HepG2 (cell line): Measurements from ENCODE around the gene ZC3H18. TPM values are rescaled to one million over a fixed set of nuclear protein-coding genes. Genes with fewer than 3 reads are reported as not detected.
A peak's percentile ranks its signal among the peaks of the same experiment; 100 is the strongest.

Experiments
- ATF3 ChIP-seq: sonication (generic); formaldehyde crosslinking; IDR thresholded peaks from 2 replicates; pipeline ENCODE4 v1.4.0; 2020; ENCODE audit warnings: missing genetic modification reagents
- DMTF1 ChIP-seq: sonication (generic); formaldehyde crosslinking; IDR thresholded peaks from 2 replicates; pipeline ENCODE4 v1.4.0; 2020; ENCODE audit warnings: mild to moderate bottlenecking, missing genetic modification reagents
- ELF3 ChIP-seq: IDR thresholded peaks from 2 replicates; pipeline ENCODE4 v1.6.1; 2016; ENCODE audit warnings: missing genetic modification reagents, missing compliant biosample characterization
- HOXA5 ChIP-seq: sonication (generic); formaldehyde crosslinking; IDR thresholded peaks from 2 replicates; pipeline ENCODE4 v1.4.0; 2020; ENCODE audit warnings: missing genetic modification reagents
- LRRFIP1 ChIP-seq: sonication (generic); formaldehyde crosslinking; conservative IDR thresholded peaks from 2 replicates; pipeline ENCODE4 v1.4.0; 2020; ENCODE audit warnings: missing genetic modification reagents
- NR1H2 ChIP-seq: sonication (generic); formaldehyde crosslinking; IDR thresholded peaks from 2 replicates; pipeline ENCODE4 v1.8.1; 2022; ENCODE audit warnings: low read depth, missing genetic modification reagents, borderline replicate concordance
- PRDM10 ChIP-seq: sonication (generic); formaldehyde crosslinking; IDR thresholded peaks from 2 replicates; pipeline ENCODE4 v1.4.0; 2020; ENCODE audit warnings: low read depth, missing genetic modification reagents
- SKIL ChIP-seq: sonication (generic); formaldehyde crosslinking; IDR thresholded peaks from 2 replicates; pipeline ENCODE4 v1.8.0; 2022; ENCODE audit warnings: missing genetic modification reagents, mild to moderate bottlenecking, moderate library complexity, borderline replicate concordance
- SOX6 ChIP-seq, 2 experiments: fragments of 450-650 bp in 1 of 2; sonication (generic) in 1 of 2; formaldehyde crosslinking in 1 of 2; IDR thresholded peaks; 2 replicates each; pipeline versions ENCODE4 v1.4.0 to v1.6.1; 2017 to 2020; ENCODE audit warnings: antibody characterized with exemption in 1 of 2, mild to moderate bottlenecking in 1 of 2, missing genetic modification reagents in 1 of 2
- ZBTB44 ChIP-seq: sonication (generic); formaldehyde crosslinking; IDR thresholded peaks from 2 replicates; pipeline ENCODE4 v1.4.0; 2020; ENCODE audit warnings: missing genetic modification reagents
- ZIK1 ChIP-seq: sonication (generic); formaldehyde crosslinking; IDR thresholded peaks from 2 replicates; pipeline ENCODE4 v1.5.0; 2020; ENCODE audit warnings: mild to moderate bottlenecking, low read depth, missing genetic modification reagents, borderline replicate concordance
- ZNF432 ChIP-seq: sonication (generic); formaldehyde crosslinking; IDR thresholded peaks from 2 replicates; pipeline ENCODE4 v1.5.0; 2020; ENCODE audit warnings: missing genetic modification reagents, mild to moderate bottlenecking, borderline replicate concordance
- ZNF782 ChIP-seq: sonication (generic); formaldehyde crosslinking; IDR thresholded peaks from 2 replicates; pipeline ENCODE4 v1.4.0; 2020; ENCODE audit warnings: missing genetic modification reagents, mild to moderate bottlenecking, borderline replicate concordance
- ZSCAN29 ChIP-seq: sonication (generic); formaldehyde crosslinking; conservative IDR thresholded peaks from 2 replicates; pipeline ENCODE4 v1.4.0; 2020; ENCODE audit warnings: mild to moderate bottlenecking, missing genetic modification reagents
- polyA plus RNA-seq, 8 experiments: library from polyadenylated mRNA; depleted of rRNA in 3 of 8; stranded (reverse) in 7 of 8; unstranded in 1 of 8; fragments of >200 nt; fragmentation: Illumina TruSeq in 4 of 8; extraction: Trizol in 4 of 8; gene quantifications; 2 replicates each; pipeline versions ENCODE4 v1.2.1 to v1.2.3, GENCODE V29; 2011 to 2016; ENCODE audit warnings: low read depth in 4 of 8, missing spikeins in 1 of 8, mixed read lengths in 1 of 8; ENCODE audit not compliant: insufficient read depth in 1 of 8
- total RNA-seq, 5 experiments: library from RNA; depleted of rRNA; stranded (reverse); fragments of >200 nt; fragmentation: Illumina TruSeq; extraction: Trizol; gene quantifications; 2 replicates each; pipeline ENCODE4 v1.2.3, GENCODE V29; 2016; ENCODE audit warnings: low read depth in 1 of 5

The ZC3H18 gene
- total and polyA plus RNA-seq, 2 of the 13 experiments (the other 11 are each of a cell fraction or from before 2014, with no cell fraction given): 11.2 to 27.4 TPM

GRCh38 chr16:88569985-88570690 lies at the start of gene ZC3H18 (continued):
- TF ChIP-seq ZIK1 (CRISPR knock-in tag) (peak; percentile 69), ZSCAN29 (0 out of 2 replicates have a peak, but pooled peaks have one; percentile 41), SOX6 (IDR thresholded peaks at IDR 0.05) (no peak), SOX6 (CRISPR knock-in tag; IDR thresholded peaks at IDR 0.05) (peak; percentile 56), ATF3 (peak; percentile 52), ZNF432 (CRISPR knock-in tag) (no peak), ZNF782 (no peak), ELF3 (peak; percentile 81), LRRFIP1 (no peak), NR1H2 (CRISPR knock-in tag) (no peak), DMTF1 (CRISPR knock-in tag) (0 out of 2 replicates have a peak, but pooled peaks have one; percentile 9), SKIL (CRISPR knock-in tag) (no peak), HOXA5 (peak; percentile 78), ZBTB44 (peak; percentile 33; the same call in 1 of the 2 replicates), PRDM10 (CRISPR knock-in tag) (no peak; the same call in 1 of the 2 replicates)
